Inflammatory macrophage treated with lipopolysaccharide for 1 hour (primary cell): ENCODE measurements around the gene CREBL2.
A peak's percentile ranks its signal among the peaks of the same experiment; 100 is the strongest.

Experiments
- DNase-seq, 2 donors: peaks; one replicate each; pipeline ENCODE4 v3.0.0-alpha.2; 2020 to 2022

The CREBL2 gene

GRCh38 chr12:12681061-12681765 is 69.5 kb downstream of the CREBL2 start:
- no peak for DNase-seq

DNA sequence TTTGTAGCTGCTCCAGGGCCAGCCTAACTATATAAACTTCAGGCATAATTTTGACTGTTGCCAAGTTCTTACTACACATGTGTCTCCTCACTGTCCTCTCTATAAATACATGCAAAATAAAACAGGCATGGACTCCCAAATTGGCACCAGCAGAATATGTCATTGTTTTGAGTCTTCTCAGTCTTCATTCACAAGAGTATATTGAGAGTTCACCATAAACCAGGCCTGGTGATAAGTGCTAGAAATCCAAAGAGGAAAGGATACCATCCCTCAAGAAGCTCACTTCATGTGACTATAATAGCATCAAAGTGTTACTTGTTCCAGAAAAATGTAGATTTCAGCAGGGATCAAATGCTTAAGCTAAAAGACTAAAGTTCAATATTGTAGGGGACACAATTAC is 70.6 kb downstream of the CREBL2 start:
- no peak for DNase-seq

DNA sequence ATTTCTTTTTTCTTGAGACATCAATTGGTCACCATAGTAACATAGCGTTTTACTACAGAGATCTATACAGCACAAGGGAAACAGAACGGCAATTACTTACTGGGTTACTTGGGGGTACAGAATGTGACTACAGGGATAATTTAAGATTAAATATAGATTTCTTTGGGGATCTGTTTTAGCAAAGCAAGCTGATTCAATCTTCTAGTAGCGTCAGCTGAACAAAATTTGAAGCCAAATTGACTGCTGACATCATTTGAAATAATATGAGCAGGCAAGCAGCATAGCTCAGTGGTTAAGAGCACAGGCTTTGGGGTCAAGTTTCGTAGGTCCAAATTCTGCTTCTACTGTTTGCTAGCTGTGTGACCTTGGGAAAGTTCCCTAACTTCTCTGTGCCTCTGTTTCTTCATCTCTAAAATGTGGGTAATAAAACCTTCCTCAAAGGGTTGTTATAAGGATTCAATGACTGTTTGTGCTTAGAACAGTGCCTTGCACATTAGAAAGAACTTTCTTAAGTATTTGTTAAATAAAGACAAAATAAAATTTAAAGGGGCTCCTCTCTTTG is 71.5 kb downstream of the CREBL2 start:
- DNase-seq = no peak

DNA sequence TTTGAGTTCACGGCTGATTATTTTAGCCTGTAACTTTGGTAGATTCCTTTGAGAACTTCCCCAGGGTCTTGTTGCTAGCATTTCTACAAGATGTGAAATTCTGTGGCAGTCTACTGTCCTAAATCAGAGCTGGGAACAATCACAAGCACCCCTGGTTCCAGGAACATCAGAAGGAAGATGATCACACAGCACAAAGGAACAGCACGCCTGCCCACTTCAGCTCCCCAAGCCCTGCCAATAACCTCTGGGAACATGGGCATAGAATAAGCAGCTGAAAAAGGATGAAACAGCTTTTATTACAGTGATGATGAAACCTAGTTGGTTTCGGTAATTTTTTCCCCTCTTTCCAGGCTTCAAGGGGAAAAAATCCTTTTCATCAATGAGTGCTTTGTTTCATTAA is 72.0 kb downstream of the CREBL2 start:
- no peak for DNase-seq

- DNase-seq = peak in 1 of 2 donors; percentile 20
Measured at GRCh38 chr12:12684375-12685106, 72.9 kb downstream of the CREBL2 start.

DNA sequence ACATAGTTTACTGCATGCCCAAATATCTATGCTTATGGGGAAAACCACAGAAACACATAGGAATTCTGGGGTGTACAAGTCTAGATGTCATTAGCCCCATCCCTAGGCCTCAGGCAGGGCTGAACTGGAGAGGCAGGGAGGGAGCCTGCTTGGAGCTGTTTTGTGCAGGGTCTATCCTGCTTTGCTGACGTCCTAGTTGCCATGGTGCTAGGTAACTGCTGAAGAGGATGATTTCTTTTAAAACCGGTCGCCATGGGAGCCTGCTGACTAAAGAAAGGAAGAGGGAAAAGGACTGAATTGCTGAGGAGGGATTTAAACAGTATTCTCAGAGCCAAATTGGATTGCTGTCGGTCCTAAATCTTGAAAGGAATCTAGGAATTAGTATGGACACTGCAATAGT is 73.6 kb downstream of the CREBL2 start:
- no peak for DNase-seq

DNA sequence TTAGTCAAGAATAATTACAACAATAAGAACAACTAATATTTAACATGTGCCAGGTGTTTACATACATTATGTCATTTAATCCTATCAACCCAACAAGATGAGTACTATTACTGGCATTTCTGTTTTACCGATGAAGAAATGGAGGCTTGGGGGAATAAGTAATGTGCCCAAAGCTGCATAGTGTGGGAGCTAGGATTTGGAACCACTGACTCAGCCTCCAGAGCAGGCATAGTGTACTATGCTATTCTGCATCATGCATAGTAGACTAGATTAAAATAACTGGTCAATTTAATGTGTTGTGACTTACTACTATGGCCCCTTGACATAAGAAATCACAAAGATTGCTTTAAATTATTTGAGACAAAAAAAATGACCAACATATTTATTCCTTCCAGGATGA is 74.8 kb downstream of the CREBL2 start:
- no peak for DNase-seq

- no peak for DNase-seq
Measured at GRCh38 chr12:12686925-12687324, 75.2 kb downstream of the CREBL2 start.

DNA sequence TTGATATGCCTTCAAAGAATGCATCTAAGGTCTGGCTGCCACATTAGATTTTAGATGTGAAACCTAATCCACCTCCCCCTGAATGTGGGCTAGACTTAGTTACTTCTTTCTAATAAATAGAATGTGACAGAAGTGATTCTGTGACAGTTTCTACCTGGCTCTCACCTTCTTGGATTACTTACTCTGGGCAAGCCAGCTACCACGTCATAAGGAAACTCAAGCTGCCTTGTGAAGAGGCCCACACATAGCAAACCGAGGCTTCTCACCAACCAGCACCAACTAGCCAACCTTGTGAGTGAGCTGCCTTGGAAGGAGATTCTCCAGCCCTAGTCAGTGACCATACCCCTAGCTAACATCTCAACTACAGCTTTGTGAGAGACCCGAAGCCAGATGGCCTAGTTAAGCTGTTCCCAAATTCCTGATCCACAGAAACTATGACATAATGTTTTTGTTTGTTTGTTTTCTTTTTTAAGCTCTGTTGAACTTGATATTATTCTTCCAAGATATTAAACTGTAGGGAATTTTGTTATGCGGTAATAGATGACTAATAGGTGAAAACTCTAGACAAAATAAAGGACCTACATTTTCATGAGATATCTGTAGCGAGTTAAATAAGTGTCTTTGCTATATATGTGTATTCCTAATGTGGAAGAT is 78.1 kb downstream of the CREBL2 start:
- no peak for DNase-seq

- DNase-seq = no peak
Measured at GRCh38 chr12:12691549-12691948, 79.9 kb downstream of the CREBL2 start.

- no peak for DNase-seq
Measured at GRCh38 chr12:12693111-12693671, 81.5 kb downstream of the CREBL2 start.
